Activated effector memory CD4-positive, alpha-beta T cell treated with Interleukin-2 at 50 U/mL for 16 hours (primary cell): ENCODE measurements around the gene SYDE2.
"Not testable (repeated sequence)": the region's sequence is repeated elsewhere in the genome, so short reads cannot be mapped to it uniquely, and the experiment has no call there.

Experiments used
- DNase-seq: peaks from one replicate; pipeline ENCODE4 v3.0.0-alpha.2; 2020

The SYDE2 gene

GRCh38 chr1:85200463-85201339 lies at the start of gene SYDE2:
Gene SYDE2 (minus strand): TSS chr1:85201016. CDS start chr1:85200996, 20 bp downstream.
- DNase-seq, result peak; percentile 75

- not testable (repeated sequence) for DNase-seq
These were observed 48.2 kb upstream of the SYDE2 start for GRCh38 chr1:85249042-85249441.

GRCh38 chr1:85245891-85246290 lies 45.1 kb upstream of the SYDE2 start:
- DNase-seq, result no peak

GRCh38 chr1:85245456-85245855 lies 44.6 kb upstream of the SYDE2 start:
- DNase-seq, result no peak

GRCh38 chr1:85244271-85245061 lies 43.6 kb upstream of the SYDE2 start:
- no peak for DNase-seq

- no peak for DNase-seq
These were observed 42.6 kb upstream of the SYDE2 start for GRCh38 chr1:85243372-85243771.

- no peak for DNase-seq
These were observed 39.8 kb upstream of the SYDE2 start for GRCh38 chr1:85240643-85241042.

- no peak for DNase-seq
These were observed 39.4 kb upstream of the SYDE2 start for GRCh38 chr1:85240174-85240601.

- no peak for DNase-seq
These were observed 36.8 kb upstream of the SYDE2 start for GRCh38 chr1:85237613-85238012.

GRCh38 chr1:85230305-85230977 lies 29.6 kb upstream of the SYDE2 start:
- no peak for DNase-seq

GRCh38 chr1:85229574-85230097 lies 28.8 kb upstream of the SYDE2 start:
- DNase-seq, result no peak

GRCh38 chr1:85228972-85229371 lies 28.2 kb upstream of the SYDE2 start:
- no peak for DNase-seq

- no peak for DNase-seq
These were observed 25.0 kb upstream of the SYDE2 start for GRCh38 chr1:85225624-85226380.

- no peak for DNase-seq
These were observed 24.2 kb upstream of the SYDE2 start for GRCh38 chr1:85224734-85225623.

GRCh38 chr1:85224295-85224694 lies 23.5 kb upstream of the SYDE2 start:
- no peak for DNase-seq

- no peak for DNase-seq
These were observed 22.5 kb upstream of the SYDE2 start for GRCh38 chr1:85223334-85223733.

- DNase-seq, result no peak
These were observed 20.0 kb upstream of the SYDE2 start for GRCh38 chr1:85220756-85221201.

GRCh38 chr1:85219853-85220610 lies 19.2 kb upstream of the SYDE2 start:
- DNase-seq, result no peak

GRCh38 chr1:85216697-85217096 lies 15.9 kb upstream of the SYDE2 start:
- no peak for DNase-seq

GRCh38 chr1:85214654-85215053 lies 13.8 kb upstream of the SYDE2 start:
- DNase-seq, result no peak
